Measurements from ENCODE around the gene RIC8B. TPM values are rescaled to one million over a fixed set of nuclear protein-coding genes. Genes with fewer than 3 reads are reported as not detected.

The RIC8B gene
- total RNA-seq, 1 experiment from 2014 or later, result 14.9 TPM

- ChIA-PET POLR2A (ENCODE audit: unreplicated experiment) (no interaction called here), CTCF (no interaction called here)
- H3K36me3 ChIP-seq (ENCODE audit: low read depth), result 0 out of 2 replicates have a peak, but pooled peaks cover 9% of the 10 kb centered on the region
- no peak overlapping the region for H3K27ac ChIP-seq
- no peak overlapping the region for H2AFZ ChIP-seq
- H3K4me1 ChIP-seq (replicated peaks; ENCODE audit: insufficient read depth), result no peaks in the 10 kb centered on the region
- TF ChIP-seq EZH2 (IDR thresholded peaks at IDR 0.05; ENCODE audit: low read depth), result no peak
- TF ChIP-seq, protein P1, sequence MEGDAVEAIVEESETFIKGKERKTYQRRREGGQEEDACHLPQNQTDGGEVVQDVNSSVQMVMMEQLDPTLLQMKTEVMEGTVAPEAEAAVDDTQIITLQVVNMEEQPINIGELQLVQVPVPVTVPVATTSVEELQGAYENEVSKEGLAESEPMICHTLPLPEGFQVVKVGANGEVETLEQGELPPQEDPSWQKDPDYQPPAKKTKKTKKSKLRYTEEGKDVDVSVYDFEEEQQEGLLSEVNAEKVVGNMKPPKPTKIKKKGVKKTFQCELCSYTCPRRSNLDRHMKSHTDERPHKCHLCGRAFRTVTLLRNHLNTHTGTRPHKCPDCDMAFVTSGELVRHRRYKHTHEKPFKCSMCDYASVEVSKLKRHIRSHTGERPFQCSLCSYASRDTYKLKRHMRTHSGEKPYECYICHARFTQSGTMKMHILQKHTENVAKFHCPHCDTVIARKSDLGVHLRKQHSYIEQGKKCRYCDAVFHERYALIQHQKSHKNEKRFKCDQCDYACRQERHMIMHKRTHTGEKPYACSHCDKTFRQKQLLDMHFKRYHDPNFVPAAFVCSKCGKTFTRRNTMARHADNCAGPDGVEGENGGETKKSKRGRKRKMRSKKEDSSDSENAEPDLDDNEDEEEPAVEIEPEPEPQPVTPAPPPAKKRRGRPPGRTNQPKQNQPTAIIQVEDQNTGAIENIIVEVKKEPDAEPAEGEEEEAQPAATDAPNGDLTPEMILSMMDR (conservative IDR thresholded peaks at IDR 0.05), result no peak
- H3K4me3 ChIP-seq, result no peak overlapping the region
- H3K27me3 ChIP-seq (ENCODE audit: insufficient read depth, low read depth), result no peaks in the 10 kb centered on the region
- DNase-seq, result no peak
- no peaks in the 10 kb centered on the region for H3F3A ChIP-seq (ENCODE audit: insufficient read depth, low read depth)
- intact Hi-C loops (cut with micrococcal nuclease; ENCODE audit: unreplicated experiment), result no loop called here
- no peaks in the 10 kb centered on the region for H3K9me3 ChIP-seq (ENCODE audit: insufficient read depth, low read depth)
- H3K4me2 ChIP-seq, result no peak overlapping the region
- BruUV-seq (replicated peaks), result no TSS peak
- H3K9me2 ChIP-seq (ENCODE audit: insufficient read depth), result no peaks in the 10 kb centered on the region
- H4K20me1 ChIP-seq (ENCODE audit: insufficient read depth), result no peaks in the 10 kb centered on the region
- no peaks in the 10 kb centered on the region for H3K79me2 ChIP-seq (ENCODE audit: low read depth)
Measured at GRCh38 chr12:106847861-106848260, 73.4 kb downstream of the RIC8B start.

GRCh38 chr12:106851306-106851705, 76.8 kb downstream of the RIC8B start:
- Histone ChIP-seq H3F3A (ENCODE audit: insufficient read depth, low read depth) (no peaks in the 10 kb centered on the region), H3K27ac (no peak overlapping the region), H3K9me2 (ENCODE audit: insufficient read depth) (no peaks in the 10 kb centered on the region), H3K4me2 (no peak overlapping the region), H3K79me2 (ENCODE audit: low read depth) (no peaks in the 10 kb centered on the region), H3K36me3 (ENCODE audit: low read depth) (0 out of 2 replicates have a peak, but pooled peaks cover 7% of the 10 kb centered on the region), H2AFZ (no peak overlapping the region), H3K9me3 (ENCODE audit: insufficient read depth, low read depth) (no peaks in the 10 kb centered on the region), H3K4me3 (no peak overlapping the region), H3K27me3 (ENCODE audit: insufficient read depth, low read depth) (no peaks in the 10 kb centered on the region), H4K20me1 (ENCODE audit: insufficient read depth) (no peaks in the 10 kb centered on the region), H3K4me1 (replicated peaks; ENCODE audit: insufficient read depth) (no peaks in the 10 kb centered on the region)
- no TSS peak for BruUV-seq (replicated peaks)
- no peak for DNase-seq
- TF ChIP-seq EZH2 (IDR thresholded peaks at IDR 0.05; ENCODE audit: low read depth), result no peak
- TF ChIP-seq, protein P1 (conservative IDR thresholded peaks at IDR 0.05), result no peak
- intact Hi-C loops (cut with micrococcal nuclease; ENCODE audit: unreplicated experiment), result no loop called here
- CTCF ChIA-PET, result no interaction called here
- POLR2A ChIA-PET (ENCODE audit: unreplicated experiment), result no interaction called here

- BruUV-seq (replicated peaks), result no TSS peak
- no peaks in the 10 kb centered on the region for H3K36me3 ChIP-seq (ENCODE audit: low read depth)
- no peaks in the 10 kb centered on the region for H3K27me3 ChIP-seq (ENCODE audit: insufficient read depth, low read depth)
- no peak for DNase-seq
- TF ChIP-seq EZH2 (IDR thresholded peaks at IDR 0.05; ENCODE audit: low read depth), result no peak
- TF ChIP-seq, protein P1 (conservative IDR thresholded peaks at IDR 0.05), result no peak
- no peaks in the 10 kb centered on the region for H3K79me2 ChIP-seq (ENCODE audit: low read depth)
- no peak overlapping the region for H3K4me2 ChIP-seq
- no peak overlapping the region for H3K27ac ChIP-seq
- ChIA-PET POLR2A (ENCODE audit: unreplicated experiment) (no interaction called here), CTCF (no interaction called here)
- no peaks in the 10 kb centered on the region for H3F3A ChIP-seq (ENCODE audit: insufficient read depth, low read depth)
- no peaks in the 10 kb centered on the region for H3K4me1 ChIP-seq (replicated peaks; ENCODE audit: insufficient read depth)
- no peak overlapping the region for H2AFZ ChIP-seq
- no peaks in the 10 kb centered on the region for H4K20me1 ChIP-seq (ENCODE audit: insufficient read depth)
- intact Hi-C loops (cut with micrococcal nuclease; ENCODE audit: unreplicated experiment), result no loop called here
- H3K4me3 ChIP-seq, result no peak overlapping the region
- no peaks in the 10 kb centered on the region for H3K9me3 ChIP-seq (ENCODE audit: insufficient read depth, low read depth)
- no peaks in the 10 kb centered on the region for H3K9me2 ChIP-seq (ENCODE audit: insufficient read depth)
Measured at GRCh38 chr12:106854723-106855122, 80.2 kb downstream of the RIC8B start.
